ENCODE data around the gene DENND1A.

DENND1A gene

DNA sequence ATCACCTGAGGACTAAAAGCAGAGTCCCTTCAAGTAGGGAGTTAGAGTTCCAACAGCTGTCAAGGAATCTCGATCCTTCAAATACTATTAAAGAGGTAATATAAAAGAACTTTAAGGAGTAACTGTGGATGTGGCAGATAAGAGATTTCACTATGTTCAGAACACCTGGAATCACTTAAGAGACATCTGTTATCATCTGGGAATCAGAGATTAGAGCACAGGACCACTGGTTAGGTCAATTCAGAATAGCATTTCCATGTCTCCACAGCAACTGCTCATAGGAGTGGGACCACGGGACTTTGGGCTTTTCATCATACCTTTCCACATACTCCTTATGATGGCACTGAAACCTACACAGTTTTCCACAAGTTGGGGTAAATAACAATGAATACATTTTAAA is 216.6 kb downstream of the DENND1A start:
- H3K4me3 Mint-ChIP-seq = no peak overlapping the region
- H3K27me3 Mint-ChIP-seq = no peaks in the 10 kb centered on the region
- no peaks in the 10 kb centered on the region for H3K36me3 Mint-ChIP-seq (ENCODE audit: low read depth)
- no peak overlapping the region for H3K27ac Mint-ChIP-seq
- intact Hi-C loops (cut with micrococcal nuclease) = no loop called here
- peaks cover 7% of the 10 kb centered on the region for H3K4me1 Mint-ChIP-seq (ENCODE audit: low read depth)
- no peaks in the 10 kb centered on the region for H3K9me3 Mint-ChIP-seq

DNA sequence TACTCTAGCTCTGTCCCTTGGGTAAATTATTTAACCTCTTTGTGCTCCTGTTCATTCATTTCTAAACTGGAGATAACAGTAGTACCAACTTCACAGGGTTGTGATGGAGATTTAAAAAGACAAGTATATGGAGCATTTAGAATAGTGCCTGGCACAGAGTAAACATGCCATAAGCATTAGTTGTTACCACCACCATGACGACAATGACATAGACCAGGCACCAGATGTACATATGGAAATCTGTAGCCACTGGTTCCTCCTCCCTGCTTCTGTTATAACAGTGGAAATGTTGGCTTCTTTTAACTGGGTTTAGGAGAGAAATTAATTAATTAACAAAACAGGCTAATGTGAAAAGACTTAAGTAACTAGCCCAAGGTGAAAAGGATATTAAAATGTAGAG is 217.5 kb downstream of the DENND1A start:
- H3K4me3 Mint-ChIP-seq = no peak overlapping the region
- H3K27ac Mint-ChIP-seq = no peak overlapping the region
- no peaks in the 10 kb centered on the region for H3K27me3 Mint-ChIP-seq
- H3K4me1 Mint-ChIP-seq (ENCODE audit: low read depth) = peaks cover 6% of the 10 kb centered on the region
- H3K36me3 Mint-ChIP-seq (ENCODE audit: low read depth) = peaks cover 6% of the 10 kb centered on the region
- no peaks in the 10 kb centered on the region for H3K9me3 Mint-ChIP-seq
- intact Hi-C loops (cut with micrococcal nuclease) = no loop called here

DNA sequence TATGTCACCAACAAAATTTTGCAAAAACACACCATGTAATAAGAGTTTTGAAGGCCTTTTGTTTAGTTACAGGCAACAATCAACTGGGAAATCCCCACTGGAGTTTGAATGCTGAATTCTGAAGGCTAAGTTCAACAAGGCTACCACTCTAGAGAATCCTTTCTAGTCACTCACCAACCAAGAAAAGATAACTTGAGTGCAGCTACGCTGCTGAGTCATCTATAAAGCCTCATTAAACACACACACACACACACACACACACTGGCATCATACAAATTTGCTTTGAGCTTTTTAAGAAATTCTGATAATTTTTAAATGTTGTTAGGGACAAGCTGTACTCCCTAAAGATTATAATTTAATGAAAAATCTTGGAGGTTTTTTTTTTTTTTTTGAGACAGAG is 219.6 kb downstream of the DENND1A start:
- Mint-ChIP-seq H3K27ac (no peak overlapping the region), H3K4me1 (ENCODE audit: low read depth) (peaks cover 5% of the 10 kb centered on the region), H3K9me3 (no peaks in the 10 kb centered on the region), H3K4me3 (no peak overlapping the region), H3K27me3 (no peaks in the 10 kb centered on the region), H3K36me3 (ENCODE audit: low read depth) (peaks cover 15% of the 10 kb centered on the region)
- intact Hi-C loops (cut with micrococcal nuclease) = no loop called here

DNA sequence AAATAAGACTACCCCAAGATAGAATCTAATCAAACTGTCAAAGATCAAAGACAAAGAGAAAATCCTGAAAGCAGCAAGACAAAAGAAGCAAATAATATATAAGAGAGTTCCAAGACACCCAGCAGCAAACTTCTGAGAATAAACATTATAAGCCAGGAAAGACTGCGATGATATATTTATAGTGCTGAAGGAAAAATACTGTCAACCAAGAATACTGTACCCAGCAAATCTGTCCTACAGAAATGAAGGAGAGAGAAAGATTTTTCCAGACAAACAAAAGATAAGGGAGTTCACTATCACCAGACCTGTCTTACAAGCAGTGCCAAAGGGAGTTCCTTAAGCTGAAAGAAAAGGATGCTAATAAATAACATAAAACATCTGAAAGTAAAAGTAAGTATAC is 227.4 kb downstream of the DENND1A start:
- Mint-ChIP-seq H3K27me3 (no peaks in the 10 kb centered on the region), H3K27ac (no peak overlapping the region), H3K4me1 (ENCODE audit: low read depth) (peaks cover 2% of the 10 kb centered on the region), H3K9me3 (peaks cover 21% of the 10 kb centered on the region), H3K4me3 (no peak overlapping the region), H3K36me3 (ENCODE audit: low read depth) (peaks cover 44% of the 10 kb centered on the region)
- intact Hi-C loops (cut with micrococcal nuclease) = no loop called here

DNA sequence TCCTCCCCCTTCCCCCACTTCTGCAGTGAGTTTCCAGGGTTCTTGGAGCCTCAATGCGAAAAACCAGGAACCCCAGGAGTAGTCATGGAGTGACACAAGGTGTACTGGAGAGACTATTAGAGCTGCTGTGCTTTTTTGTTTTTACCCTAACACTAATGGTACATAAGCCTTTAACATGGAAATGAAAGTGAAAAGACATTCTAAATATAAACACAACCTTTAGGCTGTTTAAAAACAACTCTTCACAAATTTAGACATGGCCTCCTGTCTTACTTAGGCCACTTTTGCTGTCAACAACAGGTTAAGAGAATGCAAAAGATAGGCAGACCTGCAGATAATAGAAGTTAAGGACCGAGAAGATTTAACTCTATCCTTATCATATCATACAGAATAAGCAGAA is 232.2 kb downstream of the DENND1A start:
- peaks cover 11% of the 10 kb centered on the region for H3K9me3 Mint-ChIP-seq
- no peak overlapping the region for H3K27ac Mint-ChIP-seq
- H3K27me3 Mint-ChIP-seq = no peaks in the 10 kb centered on the region
- H3K36me3 Mint-ChIP-seq (ENCODE audit: low read depth) = peaks cover 20% of the 10 kb centered on the region
- intact Hi-C loops (cut with micrococcal nuclease) = no loop called here
- H3K4me1 Mint-ChIP-seq (ENCODE audit: low read depth) = peaks cover 11% of the 10 kb centered on the region
- no peak overlapping the region for H3K4me3 Mint-ChIP-seq

DNA sequence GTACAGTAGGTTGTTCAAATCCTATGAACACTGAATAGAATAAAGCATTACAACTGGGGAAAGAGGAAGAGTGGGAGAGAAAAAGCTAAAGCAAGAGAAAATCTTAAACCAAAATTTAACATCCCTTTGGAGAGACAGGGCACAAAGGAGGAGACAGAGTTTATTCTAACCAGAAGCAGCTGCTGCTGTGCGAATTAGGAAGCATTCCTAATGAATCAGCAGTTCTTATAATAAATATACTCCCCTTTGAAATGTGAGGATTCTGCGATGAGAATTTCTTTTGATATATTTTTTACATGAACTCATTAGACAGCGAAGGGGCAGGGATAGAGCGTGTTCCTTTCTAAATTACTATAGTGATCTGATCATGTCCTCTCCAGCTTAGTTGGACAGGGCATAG is 233.4 kb downstream of the DENND1A start:
- Mint-ChIP-seq H3K4me3 (no peak overlapping the region), H3K9me3 (no peaks in the 10 kb centered on the region), H3K4me1 (ENCODE audit: low read depth) (peaks cover 11% of the 10 kb centered on the region), H3K36me3 (ENCODE audit: low read depth) (peaks cover 15% of the 10 kb centered on the region), H3K27ac (no peak overlapping the region), H3K27me3 (no peaks in the 10 kb centered on the region)
- intact Hi-C loops (cut with micrococcal nuclease) = no loop called here

- Mint-ChIP-seq H3K4me3 (no peak overlapping the region), H3K36me3 (ENCODE audit: low read depth) (peaks cover 20% of the 10 kb centered on the region), H3K9me3 (no peaks in the 10 kb centered on the region), H3K27ac (no peak overlapping the region), H3K4me1 (ENCODE audit: low read depth) (peaks cover 11% of the 10 kb centered on the region), H3K27me3 (no peaks in the 10 kb centered on the region)
- intact Hi-C loops (cut with micrococcal nuclease) = no loop called here
Measured at GRCh38 chr9:123695386-123695785, 234.5 kb downstream of the DENND1A start.

- Mint-ChIP-seq H3K36me3 (ENCODE audit: low read depth) (peaks cover 26% of the 10 kb centered on the region), H3K4me3 (no peak overlapping the region), H3K27ac (no peak overlapping the region), H3K27me3 (no peaks in the 10 kb centered on the region), H3K9me3 (no peaks in the 10 kb centered on the region), H3K4me1 (ENCODE audit: low read depth) (peaks cover 22% of the 10 kb centered on the region)
- intact Hi-C loops (cut with micrococcal nuclease) = no loop called here
Measured at GRCh38 chr9:123691765-123692303, 238.1 kb downstream of the DENND1A start.

- intact Hi-C loops (cut with micrococcal nuclease) = no loop called here
- Mint-ChIP-seq H3K27me3 (no peaks in the 10 kb centered on the region), H3K4me1 (ENCODE audit: low read depth) (peaks cover 17% of the 10 kb centered on the region), H3K9me3 (no peaks in the 10 kb centered on the region), H3K27ac (no peak overlapping the region), H3K4me3 (no peak overlapping the region), H3K36me3 (ENCODE audit: low read depth) (peaks cover 30% of the 10 kb centered on the region)
Measured at GRCh38 chr9:123689701-123690428, 240.1 kb downstream of the DENND1A start.

GRCh38 chr9:123687246-123687751 is 242.6 kb downstream of the DENND1A start:
- Mint-ChIP-seq H3K4me1 (ENCODE audit: low read depth) (peaks cover 24% of the 10 kb centered on the region), H3K4me3 (no peak overlapping the region)

GRCh38 chr9:123686829-123687192 is 243.1 kb downstream of the DENND1A start:
- H3K9me3 Mint-ChIP-seq = no peaks in the 10 kb centered on the region
- H3K36me3 Mint-ChIP-seq (ENCODE audit: low read depth) = peaks cover 39% of the 10 kb centered on the region
- no peaks in the 10 kb centered on the region for H3K27me3 Mint-ChIP-seq
- intact Hi-C loops (cut with micrococcal nuclease) = no loop called here
- H3K4me1 Mint-ChIP-seq (ENCODE audit: low read depth) = peaks cover 24% of the 10 kb centered on the region
- H3K27ac Mint-ChIP-seq = no peak overlapping the region
- H3K4me3 Mint-ChIP-seq = no peak overlapping the region

More at GRCh38 chr9:123687246-123687751, 242.6 kb downstream of the DENND1A start:
- Mint-ChIP-seq H3K27ac (no peak overlapping the region), H3K9me3 (no peaks in the 10 kb centered on the region), H3K27me3 (no peaks in the 10 kb centered on the region), H3K36me3 (ENCODE audit: low read depth) (peaks cover 39% of the 10 kb centered on the region)
- intact Hi-C loops (cut with micrococcal nuclease) = no loop called here

- Mint-ChIP-seq H3K27me3 (no peaks in the 10 kb centered on the region), H3K36me3 (ENCODE audit: low read depth) (peaks cover 39% of the 10 kb centered on the region), H3K4me1 (ENCODE audit: low read depth) (peaks cover 24% of the 10 kb centered on the region), H3K4me3 (no peak overlapping the region), H3K27ac (no peak overlapping the region), H3K9me3 (no peaks in the 10 kb centered on the region)
- intact Hi-C loops (cut with micrococcal nuclease) = no loop called here
Measured at GRCh38 chr9:123686131-123686828, 243.6 kb downstream of the DENND1A start.

DNA sequence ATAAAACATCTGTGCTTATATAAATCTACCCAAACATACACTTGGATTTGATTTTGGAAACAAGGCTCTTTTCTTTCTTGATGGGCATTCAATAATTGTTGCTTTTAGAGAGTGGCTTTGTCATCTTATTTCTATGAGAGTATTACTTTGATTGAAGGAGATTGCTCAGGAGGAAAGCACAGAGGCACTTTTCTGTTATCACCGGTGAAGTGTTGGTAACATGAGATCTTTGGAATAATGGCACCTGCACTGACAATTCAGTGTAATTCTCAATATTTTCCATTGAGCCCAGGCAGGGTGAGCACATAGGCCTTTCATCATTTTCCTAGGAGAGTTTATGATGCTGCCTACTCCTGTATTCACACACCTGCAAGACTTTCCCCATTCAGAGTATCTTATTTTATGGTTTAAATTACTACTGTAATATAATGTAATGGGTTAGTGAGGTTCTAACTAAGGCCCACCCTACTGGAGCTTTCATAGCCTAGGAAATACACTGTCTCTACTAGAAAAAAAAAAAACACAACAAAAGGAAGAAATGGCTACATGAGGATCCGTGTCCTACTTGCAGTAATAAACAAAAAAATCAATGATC is 244.3 kb downstream of the DENND1A start:
- intact Hi-C loops (cut with micrococcal nuclease) = no loop called here
- H3K27me3 Mint-ChIP-seq = no peaks in the 10 kb centered on the region
- no peak overlapping the region for H3K4me3 Mint-ChIP-seq
- no peak overlapping the region for H3K27ac Mint-ChIP-seq
- no peaks in the 10 kb centered on the region for H3K9me3 Mint-ChIP-seq
- peaks cover 30% of the 10 kb centered on the region for H3K4me1 Mint-ChIP-seq (ENCODE audit: low read depth)
- H3K36me3 Mint-ChIP-seq (ENCODE audit: low read depth) = peaks cover 42% of the 10 kb centered on the region

All from dendritic cell treated with granulocyte-macrophage colony-stimulating factor and Interleukin-4, amounts not matched to agents 40 ng/mL and 50 ng/mL, for 4 days (primary cell).